Small intestine (tissue), 7 donors: ENCODE results near the gene CCDC7. TPM values are rescaled to one million over a fixed set of nuclear protein-coding genes. Genes with fewer than 3 reads are reported as not detected.
"Not testable (repeated sequence)": the region's sequence is repeated elsewhere in the genome, so short reads cannot be mapped to it uniquely, and the experiment has no call there.

Experiments
- DNase-seq, 2 donors: peaks; one replicate each; pipeline versions ENCODE4 v3.0.0 to v3.0.0-alpha.2; 2013
- FAIRE-seq: peaks from 2 replicates; lab custom pipeline; 2012; peaks lifted over from hg19 to GRCh38; lab: Jason Lieb, UNC
- H3K27ac ChIP-seq, 3 donors: one replicate each; pipeline ENCODE4 v1.5.1; 2013; ENCODE audit warnings: low read length in 2 of 3, mild to moderate bottlenecking in 2 of 3, control low read depth in 1 of 3, inconsistent platforms in 1 of 3, low read depth in 1 of 3, moderate library complexity in 1 of 3
- H3K27me3 ChIP-seq, 3 donors: one replicate each; pipeline ENCODE4 v1.6.1; 2013; ENCODE audit warnings: low read length in 3 of 3, inconsistent platforms in 1 of 3; ENCODE audit not compliant: control insufficient read depth in 3 of 3, insufficient read depth in 3 of 3
- H3K36me3 ChIP-seq, 3 donors: one replicate each; pipeline ENCODE4 v1.6.1; 2013; ENCODE audit warnings: low read length in 3 of 3, inconsistent platforms in 1 of 3, low read depth in 1 of 3, mild to moderate bottlenecking in 1 of 3, moderate library complexity in 1 of 3; ENCODE audit not compliant: control insufficient read depth in 3 of 3, insufficient read depth in 2 of 3
- H3K4me1 ChIP-seq, 3 donors: one replicate each; pipeline ENCODE4 v1.6.1; 2013; ENCODE audit warnings: low read length in 2 of 3, inconsistent platforms in 1 of 3, low read depth in 1 of 3, mild to moderate bottlenecking in 1 of 3, moderate library complexity in 1 of 3; ENCODE audit not compliant: control insufficient read depth in 3 of 3, insufficient read depth in 2 of 3
- H3K4me3 ChIP-seq, 3 donors: one replicate each; pipeline ENCODE4 v1.5.1; 2013; ENCODE audit warnings: low read length in 3 of 3, control low read depth in 1 of 3, inconsistent platforms in 1 of 3, low read depth in 1 of 3, mild to moderate bottlenecking in 1 of 3, moderate library complexity in 1 of 3
- H3K9me3 ChIP-seq, 2 donors: one replicate each; pipeline ENCODE4 v1.6.1; 2013; ENCODE audit warnings: low read depth in 1 of 2, low read length in 1 of 2; ENCODE audit not compliant: control insufficient read depth in 2 of 2, insufficient read depth in 1 of 2
- WGBS, 3 donors: extraction: QIAGEN DNeasy Blood & Tissue Kit; methylation state at CpG; one replicate each; pipeline ENCODE4 v1.1.7; 2013; 5-methylcytosine and 5-hydroxymethylcytosine counted together
- polyA plus RNA-seq, 4 donors: library from polyadenylated mRNA; stranded (reverse) in 3 of 4; unstranded in 1 of 4; fragments of 200-250 nt in 3 of 4; fragments of 120-200 nt in 1 of 4; gene quantifications; one replicate each; pipeline versions ENCODE4 v1.2.1 to v1.2.3, GENCODE V29; 2013
- donor health status: healthy with polysubstance abuse.
- donor health status: control.
- donor health status: control.
- donor health status: Bipolar disorder and iron deficiency.
- donor health status: healthy.

The CCDC7 gene
- polyA plus RNA-seq, 4 donors: 0.54 to 2.0 (median 1.2) TPM

GRCh38 chr10:32461203-32461602 is 15.3 kb downstream of the CCDC7 start:
- Histone ChIP-seq H3K9me3 (no peaks in the 10 kb centered on the region), H3K4me3 (no peak overlapping the region), H3K4me1 (no peaks in the 10 kb centered on the region), H3K27me3 (no peaks in the 10 kb centered on the region), H3K27ac (no peak overlapping the region), H3K36me3 (no peaks in the 10 kb centered on the region)
- FAIRE-seq: no peak
- no peak for DNase-seq
- 86 to 92% (median 89%) methylated on average over 1 of the region's 1 CpG for WGBS, 3 donors

DNA sequence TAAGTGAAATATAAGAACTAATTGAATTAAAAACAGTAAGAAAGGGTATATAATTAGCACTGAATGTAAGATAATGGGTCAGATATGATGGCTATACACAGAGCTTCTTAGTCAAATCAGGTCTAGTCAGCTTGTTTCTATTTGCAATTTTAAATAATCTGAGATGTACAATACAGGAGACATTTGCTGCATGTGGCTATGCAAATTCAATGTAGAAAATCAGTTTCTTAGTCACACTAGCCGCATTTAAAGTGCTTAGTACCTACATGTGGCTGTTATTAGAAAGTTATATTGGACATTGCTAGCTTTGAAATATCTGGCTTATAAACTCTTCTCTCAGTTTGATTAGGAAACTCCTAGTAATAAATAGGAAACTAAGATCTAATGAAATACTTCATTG is 25.3 kb downstream of the CCDC7 start:
- Histone ChIP-seq H3K27ac (no peak overlapping the region), H3K36me3 (peaks cover 0 to 4% (median 1%) of the 10 kb centered on the region in 3 donors), H3K4me1 (no peaks in the 10 kb centered on the region), H3K4me3 (no peak overlapping the region), H3K9me3 (no peaks in the 10 kb centered on the region), H3K27me3 (no peaks in the 10 kb centered on the region)
- FAIRE-seq (no peak), DNase-seq (no peak)
- WGBS, 3 donors: 93 to 100% (median 93%) methylated on average over 1 of the region's 1 CpG

- Histone ChIP-seq H3K27ac (no peak overlapping the region), H3K36me3 (peaks cover 0 to 3% (median 0%) of the 10 kb centered on the region in 3 donors), H3K4me1 (no peaks in the 10 kb centered on the region), H3K27me3 (no peaks in the 10 kb centered on the region), H3K9me3 (no peaks in the 10 kb centered on the region), H3K4me3 (no peak overlapping the region)
- DNase-seq (no peak), FAIRE-seq (no peak)
- 90 to 100% (median 94%) methylated on average over 1 of the region's 1 CpG for WGBS, 3 donors
These were observed 31.6 kb downstream of the CCDC7 start for GRCh38 chr10:32477499-32477898.

DNA sequence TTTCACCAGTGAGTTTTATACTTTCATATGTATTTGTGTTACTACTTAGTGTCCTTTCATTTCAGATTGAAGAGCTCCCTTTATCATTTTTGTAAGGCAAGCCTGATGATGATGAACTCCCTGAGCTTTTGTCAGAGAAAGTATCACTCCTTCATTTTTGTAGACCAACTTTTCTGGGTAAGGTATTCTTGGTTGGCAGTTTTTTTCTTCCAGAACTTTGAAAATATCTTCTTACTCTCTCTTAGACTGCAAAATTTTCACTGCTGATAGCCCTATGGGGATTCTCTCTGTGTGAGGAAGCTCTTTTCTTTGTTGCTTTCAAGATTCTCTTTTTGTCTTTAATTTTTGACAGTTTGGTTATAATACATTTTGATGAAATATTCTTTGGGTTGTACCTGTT is 35.7 kb downstream of the CCDC7 start:
- FAIRE-seq: no peak
- Histone ChIP-seq H3K27me3 (no peaks in the 10 kb centered on the region), H3K9me3 (no peaks in the 10 kb centered on the region), H3K36me3 (no peaks in the 10 kb centered on the region), H3K27ac (no peak overlapping the region), H3K4me3 (no peak overlapping the region), H3K4me1 (no peaks in the 10 kb centered on the region)
- no peak for DNase-seq

GRCh38 chr10:32483019-32483502 is 37.1 kb downstream of the CCDC7 start:
- not testable (repeated sequence) for H3K27ac ChIP-seq, H3K9me3 ChIP-seq, H3K4me1 ChIP-seq, H3K4me3 ChIP-seq, DNase-seq, FAIRE-seq, H3K36me3 ChIP-seq, H3K27me3 ChIP-seq

DNA sequence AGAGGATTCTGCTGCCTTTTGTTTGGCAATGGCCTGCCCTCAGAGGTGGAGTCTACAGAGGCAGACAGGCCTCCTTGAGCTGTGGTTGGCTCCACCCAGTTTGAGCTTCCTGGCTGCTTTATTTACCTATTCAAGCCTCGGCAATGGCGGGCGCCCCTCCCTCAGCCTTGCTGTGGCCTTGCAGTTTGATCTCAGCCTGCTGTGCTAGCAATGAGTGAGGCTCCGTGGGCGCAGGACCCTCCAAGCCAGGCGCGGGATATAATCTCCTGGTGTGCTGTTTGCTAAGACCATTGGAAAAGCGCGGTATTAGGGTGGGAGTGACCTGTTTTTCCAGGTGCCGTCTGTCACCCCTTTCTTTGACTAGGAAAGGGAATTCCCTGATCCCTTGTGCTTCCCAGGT is 42.1 kb downstream of the CCDC7 start:
- H3K27me3 ChIP-seq, DNase-seq, H3K4me1 ChIP-seq, H3K27ac ChIP-seq, FAIRE-seq, H3K36me3 ChIP-seq, H3K4me3 ChIP-seq: not testable (repeated sequence)
- 81 to 91% (median 82%) methylated on average over 10 of the region's 10 CpGs for WGBS, 3 donors
- H3K9me3 ChIP-seq: peaks cover 0 to 12% of the 10 kb centered on the region in 2 donors

GRCh38 chr10:32489158-32489557 is 43.2 kb downstream of the CCDC7 start:
- no peak for DNase-seq
- Histone ChIP-seq H3K4me3 (no peak overlapping the region), H3K27me3 (no peaks in the 10 kb centered on the region), H3K9me3 (peaks cover 0 to 12% of the 10 kb centered on the region in 2 donors), H3K36me3 (peaks cover 0 to 5% (median 2%) of the 10 kb centered on the region in 3 donors), H3K27ac (no peak overlapping the region), H3K4me1 (no peaks in the 10 kb centered on the region)
- 80 to 92% (median 87%) methylated on average over 1 of the region's 1 CpG for WGBS, 3 donors
- FAIRE-seq: no peak

- FAIRE-seq: no peak
- peaks cover 0 to 5% (median 2%) of the 10 kb centered on the region in 3 donors for H3K36me3 ChIP-seq
- peaks cover 0 to 12% of the 10 kb centered on the region in 2 donors for H3K9me3 ChIP-seq
- DNase-seq: no peak
- no peak overlapping the region for H3K4me3 ChIP-seq
- no peak overlapping the region for H3K27ac ChIP-seq
- H3K4me1 ChIP-seq: no peaks in the 10 kb centered on the region
- no peaks in the 10 kb centered on the region for H3K27me3 ChIP-seq
These were observed 44.0 kb downstream of the CCDC7 start for GRCh38 chr10:32489901-32490300.

GRCh38 chr10:32494562-32494961 is 48.6 kb downstream of the CCDC7 start:
- not testable (repeated sequence) for H3K9me3 ChIP-seq, DNase-seq, FAIRE-seq, H3K27ac ChIP-seq, H3K4me3 ChIP-seq, H3K36me3 ChIP-seq, H3K27me3 ChIP-seq, H3K4me1 ChIP-seq
- 53 to 98% (median 80%) methylated on average over 2 of the region's 2 CpGs for WGBS, 3 donors
